B cell (primary cell): ENCODE data around the gene CEP112. TPM values are rescaled to one million over a fixed set of nuclear protein-coding genes. Genes with fewer than 3 reads are reported as not detected.

Experiments used
- ATAC-seq: fragments of 200-7000 bp; cut with Tn5 transposase; one replicate; pipeline ENCODE4 v1.10.0; 2021; ENCODE audit warnings: low read depth, mild to moderate bottlenecking, moderate number of reproducible peaks, moderate library complexity
- CTCF ChIA-PET: fragments of 350-600 bp; sonication (Branson Sonifier 250); formaldehyde crosslinking; loops from one replicate; lab custom pipeline; 2021; ENCODE audit warnings: antibody characterized with exemption, inconsistent platforms; lab: Charles Lee
- POLR2A ChIA-PET: fragments of 350-600 bp; sonication (Branson Sonifier 250); formaldehyde crosslinking; loops from one replicate; lab custom pipeline; 2021; ENCODE audit warnings: antibody characterized with exemption; lab: Charles Lee
- DNase-seq: peaks from one replicate; pipeline ENCODE4 v3.0.0; 2013
- H2AFZ ChIP-seq: 2 replicates; pipeline ENCODE4 v1.6.1; 2012; ENCODE audit warnings: mild to moderate bottlenecking, low read depth, low read length; ENCODE audit not compliant: insufficient read depth, poor library complexity, severe bottlenecking
- H3K27ac ChIP-seq, 2 donors: 1 replicate in 1 of 2; 2 replicates in 1 of 2; pipeline ENCODE4 v1.5.1; 2012 to 2013; ENCODE audit warnings: low read length in 2 of 2, mild to moderate bottlenecking in 2 of 2, moderate library complexity in 1 of 2
- H3K27me3 ChIP-seq, 4 experiments: fragments of 200-600 bp in 1 of 4; sonication (generic) in 1 of 4; replicated peaks in 1 of 4; 1 replicate in 2 of 4; 2 replicates in 2 of 4; pipeline versions ENCODE4 v1.6.1 to v1.7.0; 2013 to 2016; ENCODE audit warnings: low read length in 3 of 4, mild to moderate bottlenecking in 2 of 4, mixed read lengths in 1 of 4, moderate library complexity in 1 of 4; ENCODE audit not compliant: insufficient read depth in 4 of 4, control insufficient read depth in 3 of 4; ENCODE audit errors: control extremely low read depth in 1 of 4
- H3K36me3 ChIP-seq, 2 experiments: replicated peaks in 1 of 2; 1 replicate in 1 of 2; 2 replicates in 1 of 2; pipeline versions ENCODE4 v1.6.1 to v1.7.1; 2013; ENCODE audit warnings: low read length in 1 of 2; ENCODE audit not compliant: insufficient read depth in 2 of 2, control insufficient read depth in 1 of 2; ENCODE audit errors: control extremely low read depth in 1 of 2, extremely low read depth in 1 of 2
- H3K4me1 ChIP-seq, 2 donors: fragments of 200-600 bp in 1 of 2; sonication (generic) in 1 of 2; 1 replicate in 1 of 2; 2 replicates in 1 of 2; pipeline versions ENCODE4 v1.5.1 to v1.6.1; 2013 to 2017; ENCODE audit warnings: low read length in 2 of 2; ENCODE audit not compliant: control insufficient read depth in 2 of 2, insufficient read depth in 2 of 2
- H3K4me2 ChIP-seq: replicated peaks from 2 replicates; pipeline ENCODE3; 2012; ENCODE audit warnings: mild to moderate bottlenecking, low read depth, low read length; ENCODE audit not compliant: poor library complexity, severe bottlenecking
- H3K4me3 ChIP-seq, 5 experiments: fragments of 200-600 bp in 1 of 5; sonication (generic) in 1 of 5; 1 replicate in 3 of 5; 2 replicates in 2 of 5; pipeline versions ENCODE4 v1.5.1 to v1.7.0; 2011 to 2016; ENCODE audit warnings: low read length in 4 of 5, mild to moderate bottlenecking in 4 of 5, low read depth in 2 of 5, control low read depth in 1 of 5, moderate library complexity in 1 of 5; ENCODE audit not compliant: insufficient read depth in 1 of 5; ENCODE audit errors: control extremely low read depth in 1 of 5, extremely low read depth in 1 of 5
- H3K79me2 ChIP-seq: fragments of 200-600 bp; sonication (generic); one replicate; pipeline ENCODE4 v1.6.0; 2016; ENCODE audit warnings: low read length; ENCODE audit not compliant: control insufficient read depth, insufficient read depth
- H3K9ac ChIP-seq: fragments of 200-600 bp; sonication (generic); 2 replicates; pipeline ENCODE4 v1.6.1; 2017; ENCODE audit warnings: mild to moderate bottlenecking, low read length, moderate library complexity
- H3K9me3 ChIP-seq, 3 donors: one replicate each; pipeline versions ENCODE4 v1.6.1 to v1.7.1; 2013; ENCODE audit warnings: low read length in 2 of 3; ENCODE audit not compliant: control insufficient read depth in 2 of 3, insufficient read depth in 1 of 3; ENCODE audit errors: control extremely low read depth in 1 of 3
- H4K20me1 ChIP-seq: 2 replicates; pipeline ENCODE4 v1.6.0; 2012; ENCODE audit warnings: mild to moderate bottlenecking, low read length; ENCODE audit not compliant: insufficient read depth, control insufficient read depth, poor library complexity, severe bottlenecking
- H3K27ac Mint-ChIP-seq: one replicate; pipeline ENCODE4 v1.8.0; 2021; ENCODE audit warnings: mixed read lengths
- H3K27me3 Mint-ChIP-seq: one replicate; pipeline ENCODE4 v1.8.0; 2021; ENCODE audit warnings: mixed read lengths
- H3K4me1 Mint-ChIP-seq: one replicate; pipeline ENCODE4 v1.8.0; 2021; ENCODE audit warnings: mixed read lengths
- H3K4me3 Mint-ChIP-seq: one replicate; pipeline ENCODE4 v1.8.0; 2021; ENCODE audit warnings: mixed read lengths
- H3K9me3 Mint-ChIP-seq: one replicate; pipeline ENCODE4 v1.8.0; 2022; ENCODE audit warnings: mixed read lengths; ENCODE audit not compliant: insufficient read depth
- EZH2 ChIP-seq: IDR thresholded peaks from 2 replicates; pipeline ENCODE4 v1.6.1; 2012; ENCODE audit warnings: borderline replicate concordance, low read depth, mild to moderate bottlenecking, moderate library complexity, low read length; ENCODE audit not compliant: insufficient read depth, poor library complexity, severe bottlenecking
- WGBS: methylation state at CpG from one replicate; pipeline ENCODE4 v1.1.5; 2013; ENCODE audit warnings: missing lambda C conversion rate; ENCODE audit not compliant: insufficient coverage; 5-methylcytosine and 5-hydroxymethylcytosine counted together
- intact Hi-C: fragments of 100-400 bp; cut with micrococcal nuclease; formaldehyde crosslinking; loops from one replicate; pipeline ENCODE4 v1.10.0; 2022
- polyA plus RNA-seq: library from polyadenylated mRNA; depleted of rRNA; stranded (reverse); fragments of >200 nt; gene quantifications from 2 replicates; pipeline ENCODE4 v1.2.3, GENCODE V29; 2012
- total RNA-seq, 2 donors: library from RNA; stranded (reverse); fragments of 120-200 nt in 1 of 2; gene quantifications; 1 replicate in 1 of 2; 2 replicates in 1 of 2; pipeline versions ENCODE4 v1.2.3 to v1.2.4, GENCODE V29; 2013 to 2022
- TF ChIP-seq, protein P1 (sequence below): fragments of 200-600 bp; IDR thresholded peaks from one replicate; pipeline ENCODE4 v1.8.0; 2022; ENCODE audit warnings: antibody characterized with exemption, mild to moderate bottlenecking

Gene CEP112
- total and polyA plus RNA-seq, 2 donors (not counting 1 experiment from before 2014, with no cell fraction given): 0.57 to 4.6 TPM

DNA sequence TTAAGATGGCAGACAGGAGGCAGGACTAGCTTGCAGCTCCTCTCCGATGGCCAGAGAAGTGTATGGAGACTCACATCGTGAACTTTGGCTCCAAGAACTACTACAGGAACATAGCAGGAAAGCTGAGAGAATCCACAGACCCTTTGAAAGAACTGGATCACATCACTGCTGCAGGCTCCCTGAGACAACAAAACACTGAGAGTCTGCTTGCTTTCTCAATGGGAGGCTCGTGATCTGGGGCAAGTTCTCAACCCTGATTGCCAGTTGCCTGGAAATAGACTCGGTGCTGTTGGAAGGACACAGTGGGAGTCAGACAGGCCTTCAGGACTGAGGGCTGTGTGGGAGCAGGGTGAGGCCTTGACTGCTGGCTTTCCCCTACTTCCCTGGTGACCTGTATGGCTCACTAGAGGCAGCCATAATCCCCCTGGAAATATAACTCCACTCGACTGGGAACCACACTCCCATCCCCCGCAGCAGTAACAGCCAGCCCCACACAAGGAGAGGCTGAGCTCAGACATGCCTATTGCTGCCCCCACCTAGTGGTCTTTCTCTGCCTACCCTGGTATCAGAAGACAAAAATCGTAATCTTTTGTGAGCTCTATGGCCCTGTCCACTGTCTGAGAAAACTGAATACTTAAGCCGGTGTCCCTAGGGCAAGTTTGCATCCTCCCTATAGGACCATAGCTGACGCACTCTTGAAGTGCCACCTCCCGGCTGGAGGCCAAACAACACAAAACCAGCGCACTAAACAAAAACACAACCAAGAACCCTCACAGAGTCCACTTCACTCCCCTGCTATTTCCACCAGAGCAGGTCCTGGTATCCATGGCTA, 238.4 kb downstream of the CEP112 start:
- POLR2A ChIA-PET: no interaction called here
- 91% methylated on average over 11 of the region's 11 CpGs for WGBS
- TF ChIP-seq EZH2: no peak
- TF ChIP-seq, protein P1, sequence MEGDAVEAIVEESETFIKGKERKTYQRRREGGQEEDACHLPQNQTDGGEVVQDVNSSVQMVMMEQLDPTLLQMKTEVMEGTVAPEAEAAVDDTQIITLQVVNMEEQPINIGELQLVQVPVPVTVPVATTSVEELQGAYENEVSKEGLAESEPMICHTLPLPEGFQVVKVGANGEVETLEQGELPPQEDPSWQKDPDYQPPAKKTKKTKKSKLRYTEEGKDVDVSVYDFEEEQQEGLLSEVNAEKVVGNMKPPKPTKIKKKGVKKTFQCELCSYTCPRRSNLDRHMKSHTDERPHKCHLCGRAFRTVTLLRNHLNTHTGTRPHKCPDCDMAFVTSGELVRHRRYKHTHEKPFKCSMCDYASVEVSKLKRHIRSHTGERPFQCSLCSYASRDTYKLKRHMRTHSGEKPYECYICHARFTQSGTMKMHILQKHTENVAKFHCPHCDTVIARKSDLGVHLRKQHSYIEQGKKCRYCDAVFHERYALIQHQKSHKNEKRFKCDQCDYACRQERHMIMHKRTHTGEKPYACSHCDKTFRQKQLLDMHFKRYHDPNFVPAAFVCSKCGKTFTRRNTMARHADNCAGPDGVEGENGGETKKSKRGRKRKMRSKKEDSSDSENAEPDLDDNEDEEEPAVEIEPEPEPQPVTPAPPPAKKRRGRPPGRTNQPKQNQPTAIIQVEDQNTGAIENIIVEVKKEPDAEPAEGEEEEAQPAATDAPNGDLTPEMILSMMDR: no peak
- Histone ChIP-seq H3K27ac (no peak overlapping the region), H2AFZ (no peak overlapping the region), H3K79me2 (no peaks in the 10 kb centered on the region), H3K36me3 (no peaks in the 10 kb centered on the region), H3K9me3 (peaks cover 0 to 4% (median 4%) of the 10 kb centered on the region in 3 donors), H3K4me3 (no peak overlapping the region), H4K20me1 (no peaks in the 10 kb centered on the region), H3K4me1 (no peaks in the 10 kb centered on the region), H3K4me2 (no peak overlapping the region), H3K27me3 (no peaks in the 10 kb centered on the region), H3K9ac (no peak overlapping the region)
- no peaks in the 10 kb centered on the region for H3K4me1 Mint-ChIP-seq
- CTCF ChIA-PET: no interaction called here
- no peak for DNase-seq
- H3K27ac Mint-ChIP-seq: no peak overlapping the region
- no peak overlapping the region for H3K4me3 Mint-ChIP-seq
- intact Hi-C loops: no loop called here
- no peaks in the 10 kb centered on the region for H3K27me3 Mint-ChIP-seq
- H3K9me3 Mint-ChIP-seq: peaks cover 5% of the 10 kb centered on the region
- ATAC-seq: no peak

DNA sequence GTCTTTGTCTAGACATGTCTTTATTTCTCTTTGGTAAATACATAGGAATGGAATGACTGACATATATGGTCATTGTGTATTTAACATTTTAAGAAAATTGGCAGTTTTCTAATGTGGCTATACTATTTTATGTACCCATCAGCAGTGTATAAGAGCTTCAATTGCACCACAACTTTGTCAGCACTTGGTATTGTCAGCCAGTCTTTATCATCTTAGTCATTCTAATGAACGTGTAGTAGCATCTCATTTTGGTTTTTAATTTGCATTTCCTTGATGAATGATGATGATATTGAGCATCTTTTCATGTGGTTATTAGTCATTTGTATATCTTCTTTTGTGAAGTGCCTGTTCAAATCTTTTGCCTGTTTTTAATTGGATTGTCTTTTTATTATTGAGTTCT, 239.3 kb downstream of the CEP112 start:
- Mint-ChIP-seq H3K9me3 (peaks cover 5% of the 10 kb centered on the region), H3K27me3 (no peaks in the 10 kb centered on the region), H3K27ac (no peak overlapping the region), H3K4me3 (no peak overlapping the region), H3K4me1 (no peaks in the 10 kb centered on the region)
- Histone ChIP-seq H3K4me3 (no peak overlapping the region), H3K79me2 (no peaks in the 10 kb centered on the region), H2AFZ (no peak overlapping the region), H3K27ac (no peak overlapping the region), H4K20me1 (no peaks in the 10 kb centered on the region), H3K27me3 (no peaks in the 10 kb centered on the region), H3K9ac (no peak overlapping the region), H3K4me2 (no peak overlapping the region), H3K4me1 (no peaks in the 10 kb centered on the region), H3K9me3 (no peaks in the 10 kb centered on the region), H3K36me3 (no peaks in the 10 kb centered on the region)
- no peak for TF ChIP-seq EZH2
- TF ChIP-seq, protein P1: no peak
- intact Hi-C loops: no loop called here
- DNase-seq: no peak
- ChIA-PET CTCF (no interaction called here), POLR2A (no interaction called here)
- ATAC-seq: no peak
- no CpG with 5 or more reads among the region's 1 CpG for WGBS
